ENCODE measurements around the gene ADGRD1. TPM values are rescaled to one million over a fixed set of nuclear protein-coding genes. Genes with fewer than 3 reads are reported as not detected.
A peak's percentile ranks its signal among the peaks of the same experiment; 100 is the strongest.

ADGRD1 gene
- total RNA-seq, 1 donor from 2014 or later: 108 TPM

GRCh38 chr12:131100031-131100674, 146.4 kb downstream of the ADGRD1 start:
- Histone ChIP-seq H3K4me3 (no peak overlapping the region), H3K27ac (no peak overlapping the region), H3K4me1 (peaks cover 28% of the 10 kb centered on the region), H3K27me3 (ENCODE audit: low read depth) (no peaks in the 10 kb centered on the region), H3K36me3 (peaks cover 9% of the 10 kb centered on the region), H3K9me3 (no peaks in the 10 kb centered on the region)
- no peak for TF ChIP-seq CTCF (IDR thresholded peaks at IDR 0.05)
- intact Hi-C loops (cut with DNase I): no loop called here
- no peak for DNase-seq
- ATAC-seq: no peak

DNA sequence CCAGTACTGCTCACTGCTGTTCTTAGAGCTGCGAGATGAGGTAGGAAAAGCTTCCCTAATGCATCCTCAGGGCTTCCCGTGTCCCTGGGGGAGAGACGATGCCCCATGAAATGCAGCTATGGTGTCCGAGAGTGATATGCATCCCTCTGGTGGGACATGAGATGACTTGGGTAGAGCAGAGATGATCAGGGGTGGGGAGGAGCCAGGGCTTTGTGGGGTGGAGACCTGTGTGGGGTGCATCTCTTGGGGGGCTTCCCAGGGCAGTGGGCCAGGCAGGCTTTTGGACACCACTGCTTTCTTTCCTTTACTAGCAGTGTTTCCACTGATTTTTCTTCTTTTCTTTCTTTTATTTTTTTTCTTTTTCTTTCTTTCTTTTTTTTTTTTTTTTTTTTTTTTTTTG, 147.3 kb downstream of the ADGRD1 start:
- TF ChIP-seq CTCF (IDR thresholded peaks at IDR 0.05): no peak
- no peak overlapping the region for H3K27ac ChIP-seq
- intact Hi-C loops (cut with DNase I): no loop called here
- peaks cover 29% of the 10 kb centered on the region for H3K4me1 ChIP-seq
- peaks cover 8% of the 10 kb centered on the region for H3K27me3 ChIP-seq (ENCODE audit: low read depth)
- no peaks in the 10 kb centered on the region for H3K9me3 ChIP-seq
- DNase-seq: peak; percentile 24
- no peak for ATAC-seq
- H3K36me3 ChIP-seq: peaks cover 15% of the 10 kb centered on the region
- no peak overlapping the region for H3K4me3 ChIP-seq

GRCh38 chr12:131101703-131102492, 148.2 kb downstream of the ADGRD1 start:
- peaks cover 24% of the 10 kb centered on the region for H3K36me3 ChIP-seq
- no peak for ATAC-seq
- peaks cover 8% of the 10 kb centered on the region for H3K27me3 ChIP-seq (ENCODE audit: low read depth)
- H3K9me3 ChIP-seq: no peaks in the 10 kb centered on the region
- intact Hi-C loops (cut with DNase I): no loop called here
- H3K27ac ChIP-seq: peak overlapping the region; percentile 18
- no peak for TF ChIP-seq CTCF (IDR thresholded peaks at IDR 0.05)
- peaks cover 29% of the 10 kb centered on the region for H3K4me1 ChIP-seq
- no peak overlapping the region for H3K4me3 ChIP-seq
- peak; percentile 44 for DNase-seq

GRCh38 chr12:131102493-131102931, 148.8 kb downstream of the ADGRD1 start:
- Histone ChIP-seq H3K36me3 (peaks cover 24% of the 10 kb centered on the region), H3K4me1 (peaks cover 29% of the 10 kb centered on the region), H3K9me3 (no peaks in the 10 kb centered on the region), H3K4me3 (no peak overlapping the region), H3K27me3 (ENCODE audit: low read depth) (peaks cover 8% of the 10 kb centered on the region), H3K27ac (peak overlapping the region; percentile 18)
- intact Hi-C loops (cut with DNase I): no loop called here
- TF ChIP-seq CTCF (IDR thresholded peaks at IDR 0.05): no peak
- DNase-seq: peak; percentile 34
- ATAC-seq: no peak

DNA sequence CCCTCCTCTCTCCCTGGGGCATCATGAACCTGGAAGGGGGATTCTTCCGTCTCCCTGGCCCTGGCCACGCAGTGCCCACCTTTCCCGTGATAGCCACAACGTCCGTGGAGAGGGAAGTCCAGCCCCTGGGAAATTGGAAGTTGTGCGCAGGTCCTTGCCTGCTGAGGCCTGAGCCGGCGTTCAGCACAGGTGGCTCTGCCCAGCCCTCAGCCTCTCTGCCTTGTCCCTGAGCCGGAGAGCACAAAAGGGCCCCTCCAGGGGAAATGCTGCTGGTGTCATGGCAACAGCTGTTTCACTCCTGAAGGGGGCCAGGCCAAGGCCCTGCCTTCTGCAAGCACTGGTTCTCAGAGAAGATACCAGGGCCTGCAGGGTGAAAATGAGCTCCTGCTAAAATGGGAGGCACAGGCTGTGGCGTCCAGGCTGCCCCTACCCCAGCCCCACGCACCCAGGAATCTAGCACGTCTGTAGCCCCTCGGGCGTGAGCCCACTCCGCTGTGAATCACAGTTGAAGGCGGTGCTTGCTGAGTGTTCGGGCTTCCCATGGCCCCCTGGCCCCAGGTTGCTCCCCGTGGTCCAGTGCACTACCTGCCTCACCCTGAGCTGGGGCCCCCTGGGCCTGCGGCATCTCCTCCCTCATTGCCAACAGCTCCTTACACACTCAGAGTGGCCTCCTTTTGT, 149.4 kb downstream of the ADGRD1 start:
- Histone ChIP-seq H3K27ac (peak overlapping the region; percentile 2), H3K4me3 (no peak overlapping the region), H3K27me3 (ENCODE audit: low read depth) (peaks cover 8% of the 10 kb centered on the region), H3K36me3 (peaks cover 24% of the 10 kb centered on the region), H3K9me3 (no peaks in the 10 kb centered on the region), H3K4me1 (peaks cover 29% of the 10 kb centered on the region)
- DNase-seq: no peak
- intact Hi-C loops (cut with DNase I): no loop called here
- ATAC-seq: peak in 1 of 2 donors; percentile 2
- no peak for TF ChIP-seq CTCF (IDR thresholded peaks at IDR 0.05)

All from lower lobe of right lung (tissue), 2 donors.